Measurements from ENCODE around the gene PLPP1.

- no peak for TF ChIP-seq CTCF (IDR thresholded peaks at IDR 0.05)
- TF ChIP-seq POLR2A (IDR thresholded peaks at IDR 0.05): no peak
These were observed 66.8 kb downstream of the PLPP1 start for GRCh38 chr5:55467862-55468551.

Data from right lobe of liver (tissue), 4 donors.